GM23338 (cell line): ENCODE data around the gene TMEM37. TPM values are rescaled to one million over a fixed set of nuclear protein-coding genes. Genes with fewer than 3 reads are reported as not detected.

Experiments
- ATAC-seq: fragments of 200-7000 bp; cut with Tn5 transposase; 3 replicates; pipeline ENCODE4 v1.9.1; 2020
- DNase-seq: peaks from one replicate; pipeline ENCODE4 v3.0.0-alpha.2; 2015; ENCODE audit warnings: low spot score
- H2AFZ ChIP-seq: fragments of 200-600 bp; sonication (generic); 2 replicates; pipeline ENCODE4 v1.8.0; 2016; ENCODE audit warnings: antibody characterized with exemption, mild to moderate bottlenecking, moderate library complexity
- H3F3A ChIP-seq: fragments of 200-600 bp; sonication (generic); replicated peaks from 2 replicates; pipeline ENCODE4 v1.8.0; 2017; ENCODE audit warnings: antibody characterized with exemption, mixed run types, low read depth
- H3K27ac ChIP-seq: fragments of 200-600 bp; sonication (generic); 2 replicates; pipeline ENCODE4 v1.6.1; 2016; ENCODE audit warnings: low read depth
- H3K27me3 ChIP-seq: fragments of 200-600 bp; sonication (generic); 2 replicates; pipeline ENCODE4 v1.8.0; 2016; ENCODE audit warnings: mild to moderate bottlenecking, mixed run types, moderate library complexity; ENCODE audit not compliant: insufficient read depth
- H3K36me3 ChIP-seq: fragments of 200-600 bp; sonication (generic); 2 replicates; pipeline ENCODE4 v1.8.0; 2016; ENCODE audit warnings: mild to moderate bottlenecking; ENCODE audit not compliant: insufficient read depth
- H3K4me1 ChIP-seq: fragments of 200-600 bp; sonication (generic); 2 replicates; pipeline ENCODE4 v1.8.0; 2016; ENCODE audit warnings: mild to moderate bottlenecking, moderate library complexity; ENCODE audit not compliant: insufficient read depth
- H3K4me2 ChIP-seq: fragments of 200-600 bp; sonication (generic); 2 replicates; pipeline ENCODE4 v1.7.1; 2017; ENCODE audit warnings: mixed run types
- H3K4me3 ChIP-seq: fragments of 200-600 bp; sonication (generic); 2 replicates; pipeline ENCODE4 v1.6.1; 2016; ENCODE audit warnings: mixed run types
- H3K79me2 ChIP-seq: fragments of 200-600 bp; sonication (generic); replicated peaks from 2 replicates; pipeline ENCODE4 v1.8.0; 2017; ENCODE audit warnings: mild to moderate bottlenecking; ENCODE audit not compliant: insufficient read depth
- H3K9me2 ChIP-seq: fragments of 200-600 bp; sonication (generic); 2 replicates; pipeline ENCODE4 v1.8.0; 2017; ENCODE audit not compliant: insufficient read depth
- H4K20me1 ChIP-seq: fragments of 200-600 bp; sonication (generic); replicated peaks from 2 replicates; pipeline ENCODE4 v1.8.0; 2017; ENCODE audit warnings: mild to moderate bottlenecking; ENCODE audit not compliant: insufficient read depth
- H3K27ac Mint-ChIP-seq: 2 replicates; pipeline ENCODE4 v1.8.0; 2020; ENCODE audit warnings: inconsistent platforms, mild to moderate bottlenecking, moderate library complexity, mixed read lengths
- H3K27me3 Mint-ChIP-seq: 3 replicates; pipeline ENCODE4 v1.8.0; 2022; ENCODE audit warnings: low read depth, mild to moderate bottlenecking, moderate library complexity, mixed read lengths, inconsistent platforms; ENCODE audit not compliant: insufficient read depth, poor library complexity
- H3K36me3 Mint-ChIP-seq: 3 replicates; pipeline ENCODE4 v1.8.0; 2021; ENCODE audit warnings: low read depth, mild to moderate bottlenecking, inconsistent platforms, moderate library complexity, mixed read lengths
- H3K4me1 Mint-ChIP-seq: 3 replicates; pipeline ENCODE4 v1.8.0; 2020; ENCODE audit warnings: mild to moderate bottlenecking, inconsistent platforms, mixed read lengths
- H3K4me3 Mint-ChIP-seq: 3 replicates; pipeline ENCODE4 v1.8.0; 2021; ENCODE audit warnings: moderate library complexity, mild to moderate bottlenecking, inconsistent platforms, mixed read lengths
- H3K9me3 Mint-ChIP-seq: 3 replicates; pipeline ENCODE4 v1.8.0; 2020; ENCODE audit warnings: moderate library complexity, mild to moderate bottlenecking, inconsistent platforms, mixed read lengths
- CREB1 ChIP-seq: fragments of 250-450 bp; sonication (Bioruptor Pico); IDR thresholded peaks from 2 replicates; pipeline ENCODE4 v1.5.0; 2020; ENCODE audit warnings: low read depth, mild to moderate bottlenecking, moderate library complexity
- CTCF ChIP-seq, 2 experiments: fragments of 200-600 bp in 1 of 2; sonication (generic) in 1 of 2; conservative IDR thresholded peaks; 2 replicates each; pipeline versions ENCODE4 v1.5.1 to v1.6.1; 2016 to 2017; ENCODE audit warnings: antibody characterized with exemption in 2 of 2, low read depth in 2 of 2, mild to moderate bottlenecking in 2 of 2, moderate library complexity in 1 of 2
- ETS1 ChIP-seq: IDR thresholded peaks from 2 replicates; pipeline ENCODE4 v1.6.1; 2016; ENCODE audit warnings: antibody characterized with exemption
- EZH2 ChIP-seq: fragments of 200-600 bp; sonication (generic); IDR thresholded peaks from one replicate; pipeline ENCODE4 v1.8.0; 2017; ENCODE audit warnings: antibody characterized with exemption, mild to moderate bottlenecking, low read depth; ENCODE audit not compliant: unreplicated experiment
- EZH2phosphoT487 ChIP-seq: fragments of 200-600 bp; sonication (generic); IDR thresholded peaks from one replicate; pipeline ENCODE4 v1.8.1; 2018; ENCODE audit warnings: antibody characterized with exemption; ENCODE audit not compliant: unreplicated experiment
- JUNB ChIP-seq: IDR thresholded peaks from one replicate; pipeline ENCODE4 v1.6.1; 2016; ENCODE audit warnings: antibody characterized with exemption; ENCODE audit not compliant: unreplicated experiment
- NANOG ChIP-seq: IDR thresholded peaks from 2 replicates; pipeline ENCODE4 v1.6.1; 2016; ENCODE audit warnings: antibody characterized with exemption, borderline replicate concordance
- POLR2AphosphoS5 ChIP-seq: IDR thresholded peaks from 2 replicates; pipeline ENCODE4 v1.6.1; 2016; ENCODE audit warnings: antibody characterized with exemption, low read depth
- REST ChIP-seq: IDR thresholded peaks from one replicate; pipeline ENCODE4 v1.6.1; 2018; ENCODE audit warnings: antibody characterized with exemption; ENCODE audit not compliant: unreplicated experiment
- ZNF114 ChIP-seq: fragments of 250-450 bp; sonication (Bioruptor Pico); IDR thresholded peaks from 2 replicates; pipeline ENCODE4 v1.5.0; 2020; ENCODE audit warnings: mild to moderate bottlenecking, moderate library complexity
- ZNF331 ChIP-seq: fragments of 250-450 bp; sonication (Bioruptor Pico); IDR thresholded peaks from 2 replicates; pipeline ENCODE4 v1.5.0; 2020; ENCODE audit warnings: low read depth, mild to moderate bottlenecking, moderate library complexity
- ZNF462 ChIP-seq: fragments of 250-450 bp; sonication (Bioruptor Pico); IDR thresholded peaks from 2 replicates; pipeline ENCODE4 v1.5.0; 2020; ENCODE audit warnings: mild to moderate bottlenecking, moderate library complexity
- polyA plus RNA-seq: library from polyadenylated mRNA; unstranded; fragments of >200 nt; fragmentation: Nextera tagmentation; extraction: Ambion mirVana; gene quantifications from 2 replicates; pipeline ENCODE4 v1.2.1, GENCODE V29; 2016
- total RNA-seq: library from RNA; depleted of rRNA; stranded (reverse); fragments of >200 nt; shearing (Covaris generic); gene quantifications from 2 replicates; pipeline ENCODE4 v1.2.3, GENCODE V29; 2014

Gene TMEM37
- total and polyA plus RNA-seq, 2 experiments from 2014 or later = 8.6 to 8.8 TPM

GRCh38 chr2:119448427-119449141, 16.9 kb downstream of the TMEM37 start:
- Histone ChIP-seq H3K27ac (no peak overlapping the region), H3K36me3 (no peaks in the 10 kb centered on the region), H2AFZ (no peak overlapping the region), H3K79me2 (no peaks in the 10 kb centered on the region), H3K4me1 (peaks cover 34% of the 10 kb centered on the region), H3K4me3 (no peak overlapping the region), H3K4me2 (0 out of 2 replicates have a peak overlapping the region, but pooled peaks have one; percentile 6), H3K9me2 (no peaks in the 10 kb centered on the region), H3F3A (no peaks in the 10 kb centered on the region; the same call in 1 of the 2 replicates), H4K20me1 (0 out of 2 replicates have a peak, but pooled peaks cover 3% of the 10 kb centered on the region), H3K27me3 (no peaks in the 10 kb centered on the region)
- Mint-ChIP-seq H3K4me1 (peaks cover 31% of the 10 kb centered on the region), H3K9me3 (no peaks in the 10 kb centered on the region), H3K27ac (no peak overlapping the region), H3K36me3 (no peaks in the 10 kb centered on the region), H3K4me3 (no peak overlapping the region), H3K27me3 (peaks cover 7% of the 10 kb centered on the region)
- no peak for TF ChIP-seq ZNF114 (CRISPR knock-in tag)
- no peak for TF ChIP-seq REST
- TF ChIP-seq JUNB = no peak
- TF ChIP-seq NANOG = no peak
- no peak for TF ChIP-seq ZNF331 (CRISPR knock-in tag)
- no peak for TF ChIP-seq EZH2phosphoT487
- no peak for TF ChIP-seq ETS1
- no peak for TF ChIP-seq CTCF (conservative IDR thresholded peaks at IDR 0.05; ENCODE audit: low read depth in 2 of 2)
- no peak for TF ChIP-seq POLR2AphosphoS5
- TF ChIP-seq ZNF462 = no peak
- no peak for TF ChIP-seq CREB1 (CRISPR knock-in tag)
- no peak for TF ChIP-seq EZH2
- ATAC-seq = peak; percentile 18; the same call in 2 of the 3 replicates
- no peak for DNase-seq
